Astrocyte of the spinal cord (primary cell): ENCODE measurements around the gene TTC32.
"Not testable (repeated sequence)": the region's sequence is repeated elsewhere in the genome, so short reads cannot be mapped to it uniquely, and the experiment has no call there.

Experiments
- DNase-seq: peaks from one replicate; pipeline ENCODE4 v3.0.0; 2011; ENCODE audit warnings: low read depth, low spot score
- H3K4me3 ChIP-seq: 2 replicates; pipeline ENCODE4 v1.5.1; 2011; ENCODE audit warnings: low read depth, mild to moderate bottlenecking, low read length, moderate library complexity
- CTCF ChIP-seq: IDR thresholded peaks from 2 replicates; pipeline ENCODE4 v1.5.1; 2012; ENCODE audit warnings: low read depth, mild to moderate bottlenecking, low read length, inconsistent platforms
- in situ Hi-C: cut with HindIII; loops from 2 replicates; pipeline ENCODE4 v1.10.0; 2017; ENCODE audit warnings: low sequenced_read_pairs

TTC32 gene

GRCh38 chr2:19898592-19899329 lies 3.0 kb downstream of the TTC32 start:
- no peak overlapping the region for H3K4me3 ChIP-seq
- no peak for TF ChIP-seq CTCF
- in situ Hi-C loops = no loop called here
- DNase-seq = no peak

- in situ Hi-C loops = no loop called here
- TF ChIP-seq CTCF = no peak
- DNase-seq = no peak
- H3K4me3 ChIP-seq = no peak overlapping the region
Measured at GRCh38 chr2:19897623-19898245, 4.0 kb downstream of the TTC32 start.

GRCh38 chr2:19895535-19895934 lies 6.2 kb downstream of the TTC32 start:
- DNase-seq = no peak
- in situ Hi-C loops = no loop called here
- no peak overlapping the region for H3K4me3 ChIP-seq
- no peak for TF ChIP-seq CTCF

- in situ Hi-C loops = no loop called here
- H3K4me3 ChIP-seq = no peak overlapping the region
- TF ChIP-seq CTCF = no peak
- no peak for DNase-seq
Measured at GRCh38 chr2:19894134-19894792, 7.5 kb downstream of the TTC32 start.

GRCh38 chr2:19893520-19894133 lies 8.2 kb downstream of the TTC32 start:
- in situ Hi-C loops = no loop called here
- no peak for DNase-seq
- no peak for TF ChIP-seq CTCF
- H3K4me3 ChIP-seq = no peak overlapping the region

- in situ Hi-C loops, DNase-seq, H3K4me3 ChIP-seq: not testable (repeated sequence)
Measured at GRCh38 chr2:19891971-19892370, 9.8 kb downstream of the TTC32 start.

- no peak for DNase-seq
- in situ Hi-C loops = no loop called here
- H3K4me3 ChIP-seq = no peak overlapping the region
- TF ChIP-seq CTCF = no peak
Measured at GRCh38 chr2:19890104-19890503, 11.7 kb downstream of the TTC32 start.
